CD4-positive, CD25-positive, alpha-beta regulatory T cell (primary cell): ENCODE measurements around the gene IL1RAPL1. TPM values are rescaled to one million over a fixed set of nuclear protein-coding genes. Genes with fewer than 3 reads are reported as not detected.

Experiments used
- ATAC-seq, 2 donors: fragments of 150-1000 bp; cut with Tn5 transposase; one replicate each; pipeline ENCODE4 v1.10.0; 2021; ENCODE audit warnings: low read depth in 2 of 2, moderate number of reproducible peaks in 2 of 2, moderate library complexity in 1 of 2
- DNase-seq, 3 donors: peaks; one replicate each; pipeline versions ENCODE4 v3.0.0 to v3.0.0-alpha.2; 2012 to 2022; ENCODE audit warnings: mixed read lengths in 1 of 3
- H3K27ac ChIP-seq: one replicate; pipeline ENCODE4 v1.7.0; 2013; ENCODE audit warnings: mild to moderate bottlenecking, low read length; ENCODE audit not compliant: insufficient read depth, poor library complexity, severe bottlenecking
- H3K27me3 ChIP-seq: one replicate; pipeline ENCODE4 v1.7.0; 2013; ENCODE audit warnings: low read length; ENCODE audit not compliant: control insufficient read depth, insufficient read depth
- H3K36me3 ChIP-seq: one replicate; pipeline ENCODE4 v1.7.0; 2013; ENCODE audit warnings: mild to moderate bottlenecking, low read length, moderate library complexity; ENCODE audit not compliant: control insufficient read depth, insufficient read depth
- H3K4me1 ChIP-seq: 2 replicates; pipeline ENCODE4 v1.7.0; 2013; ENCODE audit warnings: mild to moderate bottlenecking, low read length; ENCODE audit not compliant: insufficient read depth, control insufficient read depth, poor library complexity, severe bottlenecking
- H3K4me3 ChIP-seq: one replicate; pipeline ENCODE4 v1.7.0; 2013; ENCODE audit warnings: low read depth, mild to moderate bottlenecking, low read length, moderate library complexity
- H3K9me3 ChIP-seq, 2 experiments: 1 replicate in 1 of 2; 2 replicates in 1 of 2; pipeline ENCODE4 v1.7.0; 2013; ENCODE audit warnings: low read length in 2 of 2, mild to moderate bottlenecking in 1 of 2, moderate library complexity in 1 of 2; ENCODE audit not compliant: control insufficient read depth in 2 of 2
- H3K27ac Mint-ChIP-seq, 3 donors: one replicate each; pipeline ENCODE4 v1.8.0; 2020 to 2022; ENCODE audit warnings: mild to moderate bottlenecking in 3 of 3, mixed read lengths in 3 of 3, moderate library complexity in 2 of 3
- H3K27me3 Mint-ChIP-seq: one replicate; pipeline ENCODE4 v1.8.0; 2022; ENCODE audit warnings: mild to moderate bottlenecking, mixed read lengths
- H3K36me3 Mint-ChIP-seq: one replicate; pipeline ENCODE4 v1.8.0; 2020; ENCODE audit warnings: mixed read lengths
- H3K4me1 Mint-ChIP-seq, 4 donors: one replicate each; pipeline ENCODE4 v1.8.0; 2020 to 2022; ENCODE audit warnings: mixed read lengths in 4 of 4, mild to moderate bottlenecking in 1 of 4
- H3K4me3 Mint-ChIP-seq, 4 donors: one replicate each; pipeline ENCODE4 v1.8.0; 2020 to 2022; ENCODE audit warnings: mild to moderate bottlenecking in 4 of 4, mixed read lengths in 4 of 4, moderate library complexity in 3 of 4
- H3K9me3 Mint-ChIP-seq, 7 donors: one replicate each; pipeline ENCODE4 v1.8.0; 2020 to 2022; ENCODE audit warnings: mixed read lengths in 7 of 7, mild to moderate bottlenecking in 3 of 7, moderate library complexity in 2 of 7
- polyA plus RNA-seq, 4 donors: library from polyadenylated mRNA; unstranded; fragments of 300-500 nt; fragmentation: Illumina TruSeq; gene quantifications; one replicate each; pipeline ENCODE4 v1.2.3, GENCODE V29; 2021
- total RNA-seq: library from RNA; stranded (reverse); gene quantifications from one replicate; pipeline ENCODE4 v1.2.3, GENCODE V29; 2022

Gene IL1RAPL1
- total and polyA plus RNA-seq, 5 donors from 2014 or later = not detected

DNA sequence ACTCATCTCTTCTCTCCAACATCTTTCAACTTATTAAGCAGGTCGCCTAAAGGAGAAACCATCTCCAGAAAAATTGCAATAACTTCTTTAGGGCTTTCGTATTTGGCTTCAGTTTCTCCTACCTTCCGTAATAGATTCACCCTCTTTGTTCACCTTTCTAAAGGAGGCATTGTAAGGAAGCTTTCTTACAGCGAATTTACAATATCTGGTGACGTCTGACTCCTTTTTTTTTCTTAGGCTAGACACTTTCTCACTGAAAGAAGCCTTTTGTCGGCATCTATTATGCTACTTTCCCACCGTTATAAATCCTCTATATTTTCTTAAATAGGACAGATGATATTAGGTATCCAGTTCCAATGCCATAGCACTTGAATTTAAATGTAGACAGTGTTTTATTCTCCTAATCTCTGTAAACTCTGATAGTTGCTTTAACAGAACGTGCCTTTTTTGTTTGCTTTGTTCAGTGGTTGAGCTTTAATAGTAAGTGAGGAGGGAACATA, 302.4 kb downstream of the IL1RAPL1 start:
- Mint-ChIP-seq H3K27me3 (no peaks in the 10 kb centered on the region), H3K9me3 (peaks cover 0 to 3% (median 0%) of the 10 kb centered on the region in 7 donors), H3K36me3 (no peaks in the 10 kb centered on the region), H3K27ac (no peak overlapping the region), H3K4me1 (no peaks in the 10 kb centered on the region), H3K4me3 (no peak overlapping the region)
- Histone ChIP-seq H3K9me3 (no peaks in the 10 kb centered on the region), H3K4me1 (no peaks in the 10 kb centered on the region), H3K27me3 (no peaks in the 10 kb centered on the region), H3K36me3 (no peaks in the 10 kb centered on the region), H3K27ac (no peak overlapping the region), H3K4me3 (no peak overlapping the region)
- no peak for DNase-seq
- ATAC-seq = no peak

DNA sequence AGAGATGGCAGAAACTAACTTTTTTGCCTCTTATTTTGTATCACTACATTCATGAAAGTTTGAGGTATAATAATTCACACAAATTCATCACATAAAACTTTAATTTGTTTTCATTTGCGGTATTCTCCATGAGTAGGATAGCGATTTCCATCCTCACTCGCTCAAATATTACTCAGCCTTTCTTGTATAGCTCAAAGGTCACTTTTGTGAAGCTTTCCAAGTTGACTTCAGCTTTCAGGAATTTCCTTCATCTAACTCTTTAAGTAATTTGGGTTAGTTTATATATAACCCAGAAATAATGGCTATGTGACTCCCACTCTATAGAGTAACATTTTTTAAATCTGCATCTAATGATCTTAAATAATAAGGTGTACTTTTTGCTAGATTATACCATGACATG, 314.4 kb downstream of the IL1RAPL1 start:
- no peak for DNase-seq
- Histone ChIP-seq H3K36me3 (no peaks in the 10 kb centered on the region), H3K9me3 (no peaks in the 10 kb centered on the region), H3K4me1 (no peaks in the 10 kb centered on the region), H3K27me3 (no peaks in the 10 kb centered on the region), H3K4me3 (no peak overlapping the region), H3K27ac (no peak overlapping the region)
- no peaks in the 10 kb centered on the region for H3K27me3 Mint-ChIP-seq
- H3K36me3 Mint-ChIP-seq = no peaks in the 10 kb centered on the region
- no peak overlapping the region for H3K27ac Mint-ChIP-seq
- H3K4me3 Mint-ChIP-seq = no peak overlapping the region
- ATAC-seq = no peak
- peaks cover 0 to 8% (median 0%) of the 10 kb centered on the region in 7 donors for H3K9me3 Mint-ChIP-seq
- no peaks in the 10 kb centered on the region for H3K4me1 Mint-ChIP-seq

- Histone ChIP-seq H3K4me1 (no peaks in the 10 kb centered on the region), H3K4me3 (no peak overlapping the region), H3K27me3 (no peaks in the 10 kb centered on the region), H3K9me3 (no peaks in the 10 kb centered on the region), H3K36me3 (no peaks in the 10 kb centered on the region), H3K27ac (no peak overlapping the region)
- no peaks in the 10 kb centered on the region for H3K4me1 Mint-ChIP-seq
- H3K27me3 Mint-ChIP-seq = peaks cover 4% of the 10 kb centered on the region
- H3K4me3 Mint-ChIP-seq = no peak overlapping the region
- ATAC-seq (no peak), DNase-seq (no peak)
- no peaks in the 10 kb centered on the region for H3K36me3 Mint-ChIP-seq
- no peak overlapping the region for H3K27ac Mint-ChIP-seq
- peaks cover 0 to 10% (median 0%) of the 10 kb centered on the region in 7 donors for H3K9me3 Mint-ChIP-seq
Measured at GRCh38 chrX:28910487-28910886, 323.2 kb downstream of the IL1RAPL1 start.

GRCh38 chrX:28920153-28920943, 333.1 kb downstream of the IL1RAPL1 start:
- ATAC-seq (no peak), DNase-seq (no peak)
- Mint-ChIP-seq H3K4me1 (no peaks in the 10 kb centered on the region), H3K9me3 (peaks cover 0 to 6% (median 0%) of the 10 kb centered on the region in 7 donors), H3K36me3 (no peaks in the 10 kb centered on the region), H3K4me3 (no peak overlapping the region), H3K27ac (no peak overlapping the region), H3K27me3 (no peaks in the 10 kb centered on the region)
- no peaks in the 10 kb centered on the region for H3K9me3 ChIP-seq
- H3K4me1 ChIP-seq = no peaks in the 10 kb centered on the region
- H3K4me3 ChIP-seq = no peak overlapping the region
- H3K27me3 ChIP-seq = no peaks in the 10 kb centered on the region
- H3K27ac ChIP-seq = no peak overlapping the region
- H3K36me3 ChIP-seq = no peaks in the 10 kb centered on the region

DNA sequence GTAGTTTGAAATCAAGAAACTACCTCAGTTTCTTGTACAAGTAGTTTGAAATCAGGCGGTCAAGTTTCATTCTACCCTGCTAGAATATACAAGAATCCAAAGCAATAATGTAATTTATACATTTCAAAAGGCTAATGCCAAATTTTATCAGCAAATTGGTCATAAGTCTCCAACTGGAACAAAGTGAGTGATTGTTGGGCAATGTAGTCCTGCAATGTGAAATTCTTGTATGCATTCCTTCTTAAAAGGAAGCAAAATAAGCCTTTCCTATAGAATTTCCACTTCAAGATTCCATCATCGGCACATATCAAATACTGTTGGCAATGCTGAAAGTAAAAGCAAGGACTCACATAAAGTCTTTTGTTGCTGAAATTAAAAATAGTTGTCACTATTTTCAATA, 334.9 kb downstream of the IL1RAPL1 start:
- H3K36me3 ChIP-seq = no peaks in the 10 kb centered on the region
- H3K27ac Mint-ChIP-seq = no peak overlapping the region
- no peaks in the 10 kb centered on the region for H3K4me1 ChIP-seq
- ATAC-seq (no peak), DNase-seq (no peak)
- no peak overlapping the region for H3K4me3 Mint-ChIP-seq
- H3K27me3 Mint-ChIP-seq = no peaks in the 10 kb centered on the region
- H3K36me3 Mint-ChIP-seq = no peaks in the 10 kb centered on the region
- H3K9me3 Mint-ChIP-seq = peaks cover 0 to 6% (median 0%) of the 10 kb centered on the region in 7 donors
- no peak overlapping the region for H3K4me3 ChIP-seq
- no peaks in the 10 kb centered on the region for H3K27me3 ChIP-seq
- no peak overlapping the region for H3K27ac ChIP-seq
- no peaks in the 10 kb centered on the region for H3K4me1 Mint-ChIP-seq
- no peaks in the 10 kb centered on the region for H3K9me3 ChIP-seq

GRCh38 chrX:28946846-28947245, 359.6 kb downstream of the IL1RAPL1 start:
- H3K27me3 ChIP-seq = no peaks in the 10 kb centered on the region
- no peaks in the 10 kb centered on the region for H3K4me1 ChIP-seq
- Mint-ChIP-seq H3K4me3 (no peak overlapping the region), H3K36me3 (no peaks in the 10 kb centered on the region), H3K27ac (no peak overlapping the region), H3K9me3 (peaks cover 0 to 7% (median 3%) of the 10 kb centered on the region in 7 donors), H3K27me3 (no peaks in the 10 kb centered on the region), H3K4me1 (no peaks in the 10 kb centered on the region)
- no peaks in the 10 kb centered on the region for H3K36me3 ChIP-seq
- DNase-seq (no peak), ATAC-seq (no peak)
- peaks cover 0 to 2% of the 10 kb centered on the region in 2 experiments for H3K9me3 ChIP-seq
- H3K27ac ChIP-seq = no peak overlapping the region
- no peak overlapping the region for H3K4me3 ChIP-seq

- ATAC-seq (no peak), DNase-seq (no peak)
- H3K4me3 ChIP-seq = no peak overlapping the region
- peaks cover 0 to 10% (median 3%) of the 10 kb centered on the region in 7 donors for H3K9me3 Mint-ChIP-seq
- H3K27me3 Mint-ChIP-seq = no peaks in the 10 kb centered on the region
- H3K27me3 ChIP-seq = no peaks in the 10 kb centered on the region
- no peak overlapping the region for H3K27ac ChIP-seq
- no peaks in the 10 kb centered on the region for H3K36me3 ChIP-seq
- H3K4me3 Mint-ChIP-seq = no peak overlapping the region
- H3K9me3 ChIP-seq = no peaks in the 10 kb centered on the region
- no peaks in the 10 kb centered on the region for H3K4me1 Mint-ChIP-seq
- H3K4me1 ChIP-seq = no peaks in the 10 kb centered on the region
- no peaks in the 10 kb centered on the region for H3K36me3 Mint-ChIP-seq
- no peak overlapping the region for H3K27ac Mint-ChIP-seq
Measured at GRCh38 chrX:28960063-28960462, 372.8 kb downstream of the IL1RAPL1 start.

DNA sequence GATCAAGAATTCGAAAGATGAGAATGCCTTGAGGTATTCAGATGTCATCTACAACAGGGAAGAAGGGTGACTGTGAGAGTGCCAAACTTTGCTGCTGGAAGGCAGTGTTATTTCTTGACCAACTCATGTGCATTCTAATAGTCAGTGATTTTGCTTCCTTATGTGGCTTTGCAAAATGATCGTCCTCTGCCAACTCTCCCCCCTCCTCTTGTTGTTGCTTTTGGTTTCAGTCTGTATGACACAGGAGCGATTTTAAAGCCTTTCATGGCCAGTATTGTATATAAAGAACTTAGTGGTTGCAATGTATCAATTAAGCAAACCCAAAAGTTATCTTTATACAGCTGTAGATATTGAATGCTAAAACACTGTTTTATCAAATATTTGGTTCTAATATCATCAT, 379.1 kb downstream of the IL1RAPL1 start:
- H3K27ac Mint-ChIP-seq = no peak overlapping the region
- Histone ChIP-seq H3K4me1 (no peaks in the 10 kb centered on the region), H3K27ac (no peak overlapping the region), H3K9me3 (no peaks in the 10 kb centered on the region), H3K36me3 (no peaks in the 10 kb centered on the region), H3K27me3 (no peaks in the 10 kb centered on the region), H3K4me3 (no peak overlapping the region)
- H3K9me3 Mint-ChIP-seq = peaks cover 0 to 5% (median 2%) of the 10 kb centered on the region in 7 donors
- ATAC-seq (no peak), DNase-seq (no peak)
- H3K4me3 Mint-ChIP-seq = no peak overlapping the region
- H3K36me3 Mint-ChIP-seq = no peaks in the 10 kb centered on the region
- H3K4me1 Mint-ChIP-seq = no peaks in the 10 kb centered on the region
- no peaks in the 10 kb centered on the region for H3K27me3 Mint-ChIP-seq
